ENCODE measurements around the gene FBXO22. TPM values are rescaled to one million over a fixed set of nuclear protein-coding genes. Genes with fewer than 3 reads are reported as not detected.
A peak's percentile ranks its signal among the peaks of the same experiment; 100 is the strongest.

Gene FBXO22
- total and polyA plus RNA-seq, 2 of the 13 experiments (the other 11 are each of a cell fraction or from before 2014, with no cell fraction given), result 45.7 to 112 TPM

GRCh38 chr15:75903331-75904239 lies at the start of gene FBXO22 (continued):
- TF ChIP-seq, protein P1, sequence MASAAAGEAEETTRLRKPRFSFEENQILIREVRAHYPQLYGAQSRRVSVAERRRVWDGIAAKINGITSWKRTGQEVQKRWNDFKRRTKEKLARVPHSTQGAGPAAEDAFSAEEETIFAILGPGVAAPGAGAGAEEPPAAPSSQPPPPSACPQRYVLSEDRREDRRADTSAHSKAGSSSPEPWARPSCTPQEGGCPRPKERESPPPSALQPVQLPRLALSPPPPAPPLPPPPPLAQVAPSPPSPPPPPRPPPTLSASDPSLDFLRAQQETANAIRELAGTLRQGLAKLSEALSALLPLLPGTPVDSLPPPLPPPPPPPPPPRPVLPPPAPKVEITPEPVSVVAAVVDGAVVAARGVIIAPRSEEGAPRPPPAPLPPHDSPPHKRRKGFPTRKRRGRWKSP (CRISPR knock-in tag; IDR thresholded peaks at IDR 0.05), result no peak; the same call in 1 of the 2 replicates
- TF ChIP-seq ZHX2 (IDR thresholded peaks at IDR 0.05; ENCODE audit: low read depth), result peak; percentile 69
- no peak; the same call in 1 of the 2 replicates for TF ChIP-seq ZHX2 (CRISPR knock-in tag; IDR thresholded peaks at IDR 0.05; ENCODE audit: borderline replicate concordance)
- peak; percentile 48; the same call in 1 of the 2 replicates for TF ChIP-seq BRD4 (CRISPR knock-in tag; IDR thresholded peaks at IDR 0.05)
- TF ChIP-seq ZUFSP (CRISPR knock-in tag; IDR thresholded peaks at IDR 0.05; ENCODE audit: borderline replicate concordance), result no peak
- TF ChIP-seq ZBTB33 (CRISPR knock-in tag; IDR thresholded peaks at IDR 0.05), result 0 out of 2 replicates have a peak, but pooled peaks have one; percentile 42
- TF ChIP-seq ZSCAN20 (CRISPR knock-in tag; IDR thresholded peaks at IDR 0.05; ENCODE audit: borderline replicate concordance), result peak; percentile 92; the same call in 1 of the 2 replicates
- TF ChIP-seq IRX3 (CRISPR knock-in tag; IDR thresholded peaks at IDR 0.05; ENCODE audit: borderline replicate concordance, low read depth), result peak; percentile 56; the same call in 1 of the 2 replicates
- peak; percentile 92 for TF ChIP-seq ASH2L (IDR thresholded peaks at IDR 0.05; ENCODE audit: insufficient read length, low read depth, low read length)
- peak; percentile 94 for TF ChIP-seq SRSF1 (optimal IDR thresholded peaks at IDR 0.05; ENCODE audit: low read depth, low read length)
- peak; percentile 44; the same call in 1 of the 2 replicates for TF ChIP-seq ZNF205 (CRISPR knock-in tag; IDR thresholded peaks at IDR 0.05)
- TF ChIP-seq U2AF1 (optimal IDR thresholded peaks at IDR 0.05; ENCODE audit: low read depth, low read length), result no peak
- peak; percentile 93 for TF ChIP-seq ZNF160 (CRISPR knock-in tag; IDR thresholded peaks at IDR 0.05)
- TF ChIP-seq HOXA3 (CRISPR knock-in tag; IDR thresholded peaks at IDR 0.05), result peak; percentile 93
- TF ChIP-seq SAFB2 (CRISPR knock-in tag; IDR thresholded peaks at IDR 0.05; ENCODE audit: borderline replicate concordance, low read depth), result peak; percentile 53; the same call in 1 of the 2 replicates
- peak; percentile 85 for TF ChIP-seq HOXD1 (CRISPR knock-in tag; IDR thresholded peaks at IDR 0.05)

Measured in HepG2 (cell line).